AG04450 (cell line): Measurements from ENCODE around the gene LDB2. TPM values are rescaled to one million over a fixed set of nuclear protein-coding genes. Genes with fewer than 3 reads are reported as not detected.

Experiments used
- CTCF ChIA-PET: fragments of 300-600, 350-600 bp; formaldehyde crosslinking; extraction: SDS; loops from one replicate; lab custom pipeline; 2022; ENCODE audit warnings: antibody characterized with exemption, inconsistent platforms; lab: Charles Lee
- POLR2A ChIA-PET: fragments of 350-600 bp; formaldehyde crosslinking; extraction: SDS; loops from one replicate; lab custom pipeline; 2021; ENCODE audit warnings: antibody characterized with exemption, inconsistent platforms; lab: Yijun Ruan, JAX
- DNase-seq: peaks from one replicate; pipeline ENCODE4 v3.0.0-alpha.2; 2011; ENCODE audit warnings: low read depth, low spot score
- H3K27ac ChIP-seq: one replicate; pipeline ENCODE4 v1.5.1; 2012; ENCODE audit warnings: low read depth, low read length, control low read depth
- H3K27me3 ChIP-seq: one replicate; pipeline ENCODE4 v1.6.0; 2012; ENCODE audit warnings: low read length; ENCODE audit not compliant: control insufficient read depth, insufficient read depth
- H3K4me3 ChIP-seq: 2 replicates; pipeline ENCODE4 v1.5.1; 2011; ENCODE audit warnings: mild to moderate bottlenecking, low read depth, low read length, control low read depth
- H3K9me3 ChIP-seq: 2 replicates; pipeline ENCODE4 v1.5.1; 2012; ENCODE audit warnings: low read length; ENCODE audit not compliant: control insufficient read depth, insufficient read depth
- polyA plus RNA-seq: library from polyadenylated mRNA; depleted of rRNA; stranded (reverse); fragments of >200 nt; gene quantifications from 2 replicates; pipeline ENCODE4 v1.2.3, GENCODE V29; 2011
- TF ChIP-seq, protein P1 (sequence below): IDR thresholded peaks from 2 replicates; pipeline ENCODE4 v1.5.1; 2011; ENCODE audit warnings: low read depth, low read length, control low read depth, inconsistent platforms

Gene LDB2
- polyA plus RNA-seq, 1 experiment = 180 TPM

DNA sequence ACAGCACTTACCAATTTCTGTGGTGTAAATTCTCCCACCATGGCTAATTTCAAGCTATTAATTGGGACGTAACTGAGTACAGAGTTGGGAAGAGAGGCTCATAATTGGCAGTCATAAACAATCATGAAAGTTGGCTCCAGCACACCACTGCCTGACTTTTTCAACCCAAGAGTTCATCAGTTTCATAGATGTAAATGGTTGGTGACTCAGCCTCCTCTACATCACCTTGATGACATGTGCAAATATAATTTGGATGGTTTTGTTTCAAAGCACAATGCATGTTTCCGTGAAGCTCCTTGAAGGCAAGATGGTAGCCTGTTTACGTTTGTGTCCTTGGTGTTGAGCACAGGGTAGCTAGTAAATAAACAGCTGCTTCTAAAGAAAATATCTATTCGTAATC lies 235.1 kb downstream of the LDB2 start:
- Histone ChIP-seq H3K27me3 (no peaks in the 10 kb centered on the region), H3K9me3 (no peaks in the 10 kb centered on the region), H3K4me3 (no peak overlapping the region), H3K27ac (no peak overlapping the region)
- POLR2A ChIA-PET = no interaction called here
- CTCF ChIA-PET = interaction anchor here (1.0 kb wide), 1 partner anchor 661 kb away, joined by 5 read pairs; no protein-coding TSS in a partner anchor
- no peak for DNase-seq
- TF ChIP-seq, protein P1, sequence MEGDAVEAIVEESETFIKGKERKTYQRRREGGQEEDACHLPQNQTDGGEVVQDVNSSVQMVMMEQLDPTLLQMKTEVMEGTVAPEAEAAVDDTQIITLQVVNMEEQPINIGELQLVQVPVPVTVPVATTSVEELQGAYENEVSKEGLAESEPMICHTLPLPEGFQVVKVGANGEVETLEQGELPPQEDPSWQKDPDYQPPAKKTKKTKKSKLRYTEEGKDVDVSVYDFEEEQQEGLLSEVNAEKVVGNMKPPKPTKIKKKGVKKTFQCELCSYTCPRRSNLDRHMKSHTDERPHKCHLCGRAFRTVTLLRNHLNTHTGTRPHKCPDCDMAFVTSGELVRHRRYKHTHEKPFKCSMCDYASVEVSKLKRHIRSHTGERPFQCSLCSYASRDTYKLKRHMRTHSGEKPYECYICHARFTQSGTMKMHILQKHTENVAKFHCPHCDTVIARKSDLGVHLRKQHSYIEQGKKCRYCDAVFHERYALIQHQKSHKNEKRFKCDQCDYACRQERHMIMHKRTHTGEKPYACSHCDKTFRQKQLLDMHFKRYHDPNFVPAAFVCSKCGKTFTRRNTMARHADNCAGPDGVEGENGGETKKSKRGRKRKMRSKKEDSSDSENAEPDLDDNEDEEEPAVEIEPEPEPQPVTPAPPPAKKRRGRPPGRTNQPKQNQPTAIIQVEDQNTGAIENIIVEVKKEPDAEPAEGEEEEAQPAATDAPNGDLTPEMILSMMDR = no peak

DNA sequence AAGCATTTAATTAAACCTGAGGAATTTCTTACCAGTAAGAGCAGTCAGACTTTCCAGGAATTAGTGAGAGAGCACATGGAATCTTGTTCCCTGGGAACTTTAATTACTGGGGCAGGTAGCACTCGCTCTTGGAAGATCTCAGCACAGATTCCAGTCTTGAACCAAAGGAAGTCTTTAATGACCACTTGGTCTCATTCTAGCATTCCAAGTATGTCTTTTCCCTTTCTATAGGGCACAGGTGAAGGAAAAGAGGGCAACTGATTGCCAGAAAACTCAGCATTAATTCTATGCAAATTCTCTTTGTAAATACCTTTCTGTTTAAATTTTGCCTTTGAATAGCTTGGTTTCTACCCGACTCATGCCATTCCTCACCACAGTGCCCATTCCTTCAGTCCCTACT lies 236.6 kb downstream of the LDB2 start:
- TF ChIP-seq, protein P1 = no peak
- Histone ChIP-seq H3K9me3 (no peaks in the 10 kb centered on the region), H3K27ac (no peak overlapping the region), H3K4me3 (no peak overlapping the region), H3K27me3 (no peaks in the 10 kb centered on the region)
- ChIA-PET POLR2A (no interaction called here), CTCF (interaction anchor here (0.7 kb wide), 1 partner anchor 109 kb away, joined by 3 read pairs; no protein-coding TSS in a partner anchor)
- no peak for DNase-seq

DNA sequence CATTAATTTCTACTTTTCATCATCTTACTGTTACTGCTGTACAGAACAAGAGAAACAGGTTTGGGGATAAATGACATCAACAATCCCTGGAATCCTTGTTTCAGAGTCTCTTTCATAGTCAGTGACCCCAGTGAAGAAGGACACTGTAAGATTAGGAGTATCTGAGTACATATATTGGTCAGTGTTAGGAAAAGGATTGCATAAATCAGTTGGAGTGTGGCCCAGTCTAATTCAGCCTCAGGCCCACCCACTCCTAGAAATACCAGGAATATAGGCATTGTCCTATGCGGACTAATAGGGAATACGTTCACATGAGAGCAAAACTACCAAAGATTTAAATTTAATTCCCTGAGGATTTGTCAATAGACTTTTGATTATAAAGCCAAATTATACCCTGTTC lies 237.8 kb downstream of the LDB2 start:
- ChIA-PET CTCF (no interaction called here), POLR2A (no interaction called here)
- TF ChIP-seq, protein P1 = no peak
- H3K4me3 ChIP-seq = no peak overlapping the region
- H3K27ac ChIP-seq = no peak overlapping the region
- no peaks in the 10 kb centered on the region for H3K27me3 ChIP-seq
- H3K9me3 ChIP-seq = no peaks in the 10 kb centered on the region
- no peak for DNase-seq

DNA sequence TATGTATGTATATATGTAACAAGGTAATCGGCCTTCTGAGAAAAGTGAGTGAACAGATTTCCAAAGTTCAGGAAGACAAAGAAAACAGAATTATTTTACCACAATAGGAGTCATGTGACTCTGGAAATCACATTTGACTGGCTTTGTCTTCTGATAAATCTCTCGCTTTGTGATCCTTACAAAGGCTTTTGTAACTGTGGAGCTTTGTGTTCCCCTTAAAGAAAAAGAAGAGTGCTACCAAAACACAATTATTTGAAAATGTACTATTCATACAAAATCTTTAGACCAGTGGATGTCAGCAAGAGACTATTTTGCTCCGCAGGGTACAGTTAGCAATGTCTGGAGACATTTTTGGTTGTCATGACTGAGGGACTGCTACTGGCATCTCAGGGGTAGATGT lies 238.8 kb downstream of the LDB2 start:
- no peak for DNase-seq
- H3K4me3 ChIP-seq = no peak overlapping the region
- H3K9me3 ChIP-seq = no peaks in the 10 kb centered on the region
- TF ChIP-seq, protein P1 = no peak
- H3K27me3 ChIP-seq = no peaks in the 10 kb centered on the region
- H3K27ac ChIP-seq = no peak overlapping the region
- ChIA-PET POLR2A (interaction anchor here (0.6 kb wide), 1 partner anchor 32 kb away, joined by 4 read pairs; no protein-coding TSS in a partner anchor), CTCF (no interaction called here)

DNA sequence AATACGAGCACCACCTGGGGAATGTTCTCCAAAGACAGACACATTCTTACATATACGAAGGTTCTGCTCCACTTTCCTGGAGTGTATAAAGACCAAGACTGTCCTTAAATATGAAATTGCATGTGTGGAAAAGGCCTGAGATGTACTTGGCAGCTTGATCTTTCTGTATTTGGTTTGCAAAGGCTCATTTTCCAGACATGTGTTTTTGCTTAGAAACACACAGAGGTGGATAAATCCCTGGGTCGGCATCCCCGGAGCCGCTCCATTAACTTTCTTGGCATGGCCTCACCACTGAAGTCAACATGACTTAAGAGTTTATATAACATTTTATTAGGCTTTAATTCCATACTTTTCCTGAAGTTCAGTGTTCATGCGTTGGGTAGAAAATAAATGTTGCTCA lies 239.4 kb downstream of the LDB2 start:
- DNase-seq = no peak
- TF ChIP-seq, protein P1 = no peak

More for the DNA sequence above, 239.4 kb downstream of the LDB2 start:
- Histone ChIP-seq H3K4me3 (no peak overlapping the region), H3K27ac (no peak overlapping the region), H3K9me3 (no peaks in the 10 kb centered on the region), H3K27me3 (no peaks in the 10 kb centered on the region)
- ChIA-PET CTCF (no interaction called here), POLR2A (no interaction called here)
